H1 (cell line): ENCODE data around the gene ZGLP1. TPM values are rescaled to one million over a fixed set of nuclear protein-coding genes. Genes with fewer than 3 reads are reported as not detected.
A peak's percentile ranks its signal among the peaks of the same experiment; 100 is the strongest.

Experiments
- ASH2L ChIP-seq: fragments of 200-600, 300-600 bp; sonication (generic); IDR thresholded peaks from one replicate; pipeline ENCODE4 v1.7.1; 2017; ENCODE audit warnings: low read length
- ATF2 ChIP-seq: IDR thresholded peaks from 2 replicates; pipeline ENCODE4 v1.6.1; 2012; ENCODE audit warnings: low read length, inconsistent platforms
- BACH1 ChIP-seq: IDR thresholded peaks from 2 replicates; pipeline ENCODE4 v1.6.1; 2012; ENCODE audit warnings: low read length, improper control_type of control experiment
- CHD1 ChIP-seq: IDR thresholded peaks from 2 replicates; pipeline ENCODE4 v1.6.1; 2012; ENCODE audit warnings: low read depth, low read length, improper control_type of control experiment
- E2F6 ChIP-seq: IDR thresholded peaks from 2 replicates; pipeline ENCODE4 v1.6.1; 2012; ENCODE audit warnings: inconsistent platforms
- GABPA ChIP-seq: IDR thresholded peaks from 2 replicates; pipeline ENCODE4 v1.6.1; 2011; ENCODE audit warnings: mild to moderate bottlenecking, low read length, moderate library complexity, borderline replicate concordance; ENCODE audit not compliant: insufficient read depth
- HDAC2 ChIP-seq, 2 experiments: fragments of 300-600 bp in 1 of 2; sonication (generic) in 1 of 2; IDR thresholded peaks; 2 replicates each; pipeline ENCODE4 v1.6.1; 2011 to 2012; ENCODE audit warnings: low read depth in 2 of 2, low read length in 2 of 2, mild to moderate bottlenecking in 2 of 2, moderate library complexity in 2 of 2, borderline replicate concordance in 1 of 2, inconsistent platforms in 1 of 2
- KDM1A ChIP-seq: fragments of 200-600, 300-600 bp; sonication (generic); IDR thresholded peaks from 2 replicates; pipeline ENCODE4 v1.7.1; 2016; ENCODE audit warnings: mild to moderate bottlenecking, low read length, borderline replicate concordance
- MAX ChIP-seq: IDR thresholded peaks from 2 replicates; pipeline ENCODE4 v1.6.1; 2012; ENCODE audit warnings: inconsistent platforms
- NRF1 ChIP-seq: IDR thresholded peaks from 2 replicates; pipeline ENCODE4 v1.6.1; 2011; ENCODE audit warnings: mild to moderate bottlenecking, low read depth, low read length, improper control_type of control experiment
- POLR2A ChIP-seq, 2 experiments: IDR thresholded peaks; 1 replicate in 1 of 2; 2 replicates in 1 of 2; pipeline ENCODE4 v1.6.1; 2011; ENCODE audit warnings: low read depth in 2 of 2, low read length in 2 of 2, mild to moderate bottlenecking in 2 of 2; ENCODE audit errors: control extremely low read depth in 1 of 2
- POLR2AphosphoS5 ChIP-seq: IDR thresholded peaks from 2 replicates; pipeline ENCODE4 v1.6.1; 2011; ENCODE audit warnings: low read depth, low read length
- RBBP5 ChIP-seq: IDR thresholded peaks from 2 replicates; pipeline ENCODE4 v1.7.1; 2012; ENCODE audit warnings: low read depth, mild to moderate bottlenecking, inconsistent platforms, low read length, moderate library complexity, borderline replicate concordance
- SIRT6 ChIP-seq: IDR thresholded peaks from one replicate; pipeline ENCODE4 v1.7.1; 2012; ENCODE audit warnings: low read length, inconsistent platforms
- SP2 ChIP-seq: IDR thresholded peaks from 2 replicates; pipeline ENCODE4 v1.6.1; 2012; ENCODE audit warnings: mild to moderate bottlenecking, low read length, inconsistent platforms
- SP4 ChIP-seq: IDR thresholded peaks from 2 replicates; pipeline ENCODE4 v1.6.1; 2012; ENCODE audit warnings: low read length, inconsistent platforms
- SUZ12 ChIP-seq: fragments of 200-600 bp; sonication (generic); IDR thresholded peaks from 2 replicates; pipeline ENCODE4 v1.6.1; 2012; ENCODE audit warnings: mild to moderate bottlenecking, inconsistent platforms, low read length, moderate library complexity, mixed read lengths
- polyA plus RNA-seq, 7 experiments: library from polyadenylated mRNA; depleted of rRNA in 3 of 7; stranded (reverse) in 5 of 7; unstranded in 2 of 7; fragments of >200 nt in 5 of 7; fragments of 200-250 nt in 2 of 7; gene quantifications; 1 replicate in 5 of 7; 2 replicates in 1 of 7; 4 replicates in 1 of 7; pipeline versions ENCODE4 v1.2.1 to v1.2.3, GENCODE V29; 2011 to 2013; ENCODE audit warnings: missing spikeins in 2 of 7, mixed read lengths in 2 of 7
- total RNA-seq: library from RNA; stranded (reverse); fragmentation: NEBNext Ultra II Directional; extraction: Animal tissue kit (Norgen Biotek cat#: 25700); gene quantifications from 2 replicates; pipeline ENCODE4 v1.2.1, GENCODE V29; 2021
- TF ChIP-seq, protein P1 (sequence below): IDR thresholded peaks from 2 replicates; pipeline ENCODE4 v1.6.1; 2011; ENCODE audit warnings: low read length, improper control_type of control experiment

ZGLP1 gene
- total and polyA plus RNA-seq, 2 of the 8 experiments (the other 6 are each of a cell fraction or from before 2014, with no cell fraction given) = 4.2 to 5.1 TPM

GRCh38 chr19:10270616-10271394 lies 38.8 kb downstream of the ZGLP1 start, which contains the start of gene ICAM1 (continued):
- TF ChIP-seq E2F6 = peak; percentile 89
- TF ChIP-seq ATF2 = no peak
- peak; percentile 1; the same call in 1 of the 2 replicates for TF ChIP-seq SUZ12
- peak; percentile 45; the same call in 1 of the 2 replicates for TF ChIP-seq GABPA
- peak; percentile 67; the same call in 1 of the 2 replicates for TF ChIP-seq POLR2AphosphoS5
- peak; percentile 77; the same call in 1 of the 2 replicates for TF ChIP-seq KDM1A
- no peak for TF ChIP-seq SP2
- TF ChIP-seq HDAC2 (IDR thresholded peaks at IDR 0.05; ENCODE audit: borderline replicate concordance in 1 of 2, low read depth in 2 of 2, low read length in 2 of 2) = peak in 1 of 2 experiments; percentile 48; a peak in 1 of 4 replicates
- TF ChIP-seq RBBP5 = peak; percentile 82
- no peak for TF ChIP-seq BACH1
- TF ChIP-seq CHD1 = no peak
- TF ChIP-seq NRF1 = no peak
- no peak for TF ChIP-seq SP4
- TF ChIP-seq SIRT6 = no peak
- TF ChIP-seq, protein P1, sequence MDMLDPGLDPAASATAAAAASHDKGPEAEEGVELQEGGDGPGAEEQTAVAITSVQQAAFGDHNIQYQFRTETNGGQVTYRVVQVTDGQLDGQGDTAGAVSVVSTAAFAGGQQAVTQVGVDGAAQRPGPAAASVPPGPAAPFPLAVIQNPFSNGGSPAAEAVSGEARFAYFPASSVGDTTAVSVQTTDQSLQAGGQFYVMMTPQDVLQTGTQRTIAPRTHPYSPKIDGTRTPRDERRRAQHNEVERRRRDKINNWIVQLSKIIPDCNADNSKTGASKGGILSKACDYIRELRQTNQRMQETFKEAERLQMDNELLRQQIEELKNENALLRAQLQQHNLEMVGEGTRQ = no peak
- TF ChIP-seq POLR2A (IDR thresholded peaks at IDR 0.05; ENCODE audit: control extremely low read depth in 1 of 2, low read depth in 2 of 2, low read length in 2 of 2) = peak in 1 of 2 experiments; percentile 60; a peak in 2 of 3 replicates
- peak; percentile 24 for TF ChIP-seq ASH2L
- TF ChIP-seq MAX = peak; percentile 88
